ENCODE data around the gene SQOR.

SQOR gene

GRCh38 chr15:45660231-45660979 lies 25.6 kb downstream of the SQOR start:
- no peak for DNase-seq (ENCODE audit: low read depth, low spot score)

GRCh38 chr15:45662375-45662774 lies 27.5 kb downstream of the SQOR start:
- no peak for DNase-seq (ENCODE audit: low read depth, low spot score)

- DNase-seq (ENCODE audit: low read depth, low spot score): peak; percentile 45
Measured at GRCh38 chr15:45664451-45664850, 29.6 kb downstream of the SQOR start.

- DNase-seq (ENCODE audit: low read depth, low spot score): no peak
Measured at GRCh38 chr15:45665261-45665660, 30.4 kb downstream of the SQOR start.

- no peak for DNase-seq (ENCODE audit: low read depth, low spot score)
Measured at GRCh38 chr15:45666119-45666875, 31.5 kb downstream of the SQOR start.

GRCh38 chr15:45667002-45667401 lies 32.2 kb downstream of the SQOR start:
- no peak for DNase-seq (ENCODE audit: low read depth, low spot score)

- DNase-seq (ENCODE audit: low read depth, low spot score): no peak
Measured at GRCh38 chr15:45668386-45668785, 33.6 kb downstream of the SQOR start.

- DNase-seq (ENCODE audit: low read depth, low spot score): no peak
Measured at GRCh38 chr15:45669422-45669821, 34.6 kb downstream of the SQOR start.

GRCh38 chr15:45670091-45670490 lies 35.3 kb downstream of the SQOR start:
- DNase-seq (ENCODE audit: low read depth, low spot score): no peak

- DNase-seq (ENCODE audit: low read depth, low spot score): no peak
Measured at GRCh38 chr15:45670511-45670910, 35.7 kb downstream of the SQOR start.

- DNase-seq (ENCODE audit: low read depth, low spot score): no peak
Measured at GRCh38 chr15:45674677-45675076, 39.8 kb downstream of the SQOR start.

- DNase-seq (ENCODE audit: low read depth, low spot score): no peak
Measured at GRCh38 chr15:45677797-45678196, 43.0 kb downstream of the SQOR start.

- DNase-seq (ENCODE audit: low read depth, low spot score): no peak
Measured at GRCh38 chr15:45678459-45679178, 43.8 kb downstream of the SQOR start.

GRCh38 chr15:45684533-45684932 lies 49.7 kb downstream of the SQOR start:
- no peak for DNase-seq (ENCODE audit: low read depth, low spot score)

- DNase-seq (ENCODE audit: low read depth, low spot score): no peak
Measured at GRCh38 chr15:45689616-45690015, 54.8 kb downstream of the SQOR start.

- DNase-seq (ENCODE audit: low read depth, low spot score): no peak
Measured at GRCh38 chr15:45690581-45691260, 55.9 kb downstream of the SQOR start.

- DNase-seq (ENCODE audit: low read depth, low spot score): no peak
Measured at GRCh38 chr15:45701108-45701507, 66.3 kb downstream of the SQOR start.

GRCh38 chr15:45702041-45702440 lies 67.2 kb downstream of the SQOR start:
- no peak for DNase-seq (ENCODE audit: low read depth, low spot score)

- DNase-seq (ENCODE audit: low read depth, low spot score): no peak
Measured at GRCh38 chr15:45703670-45704328, 69.0 kb downstream of the SQOR start.

- peak; percentile 5 for DNase-seq (ENCODE audit: low read depth, low spot score)
Measured at GRCh38 chr15:45704329-45705249, 69.8 kb downstream of the SQOR start.

All from astrocyte of the hippocampus (primary cell).